Cerebellar cortex (tissue), 1 donor: ENCODE results near the gene PCP4L1.

Source experiments
- DNase-seq: peaks from one replicate; pipeline ENCODE4 v3.0.0-alpha.2; 2015; ENCODE audit warnings: low spot score

Gene PCP4L1

GRCh38 chr1:161266836-161267235 lies 8.3 kb downstream of the PCP4L1 start:
- DNase-seq: no peak

GRCh38 chr1:161267321-161267720 lies 8.8 kb downstream of the PCP4L1 start:
- no peak for DNase-seq

DNA sequence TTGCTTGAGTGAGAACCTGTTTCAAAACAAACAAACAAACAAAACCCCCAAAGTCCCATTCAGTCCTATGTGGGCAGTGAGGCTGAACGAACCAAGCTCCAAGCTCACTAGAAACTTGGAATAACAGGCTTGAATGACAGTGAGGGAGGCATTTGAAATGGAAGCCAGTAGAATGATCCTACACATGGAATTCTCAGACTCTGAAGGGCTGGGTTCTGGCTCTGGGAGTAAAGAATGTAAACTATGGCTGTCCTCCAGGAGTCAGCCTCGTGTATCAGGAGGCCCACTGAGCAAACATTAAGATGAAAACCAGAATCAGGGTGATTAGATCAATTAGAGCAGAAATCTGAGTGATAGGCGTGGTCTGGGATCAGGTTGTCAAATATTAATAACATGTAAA lies 14.9 kb downstream of the PCP4L1 start:
- no peak for DNase-seq

GRCh38 chr1:161274874-161275273 lies 16.3 kb downstream of the PCP4L1 start:
- peak; percentile 11 for DNase-seq

DNA sequence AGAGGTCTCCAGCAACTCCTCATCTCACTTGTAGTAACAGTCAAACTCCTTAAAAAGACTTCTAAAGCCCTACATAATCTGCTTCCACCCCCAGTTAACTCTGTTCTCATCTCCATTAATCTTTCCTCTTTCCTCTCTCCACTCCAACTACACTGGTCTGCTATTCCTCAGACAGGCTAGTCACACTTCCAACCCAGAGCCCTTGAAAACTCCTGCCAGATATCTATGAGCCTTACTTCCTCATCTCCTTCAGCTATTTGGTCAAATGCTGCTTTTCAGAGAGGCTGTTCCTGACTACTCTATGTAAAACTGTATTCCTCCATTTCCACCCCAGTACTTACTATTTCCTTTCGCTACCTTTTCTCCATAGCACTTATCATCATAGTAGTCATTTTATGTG lies 24.4 kb downstream of the PCP4L1 start:
- DNase-seq: no peak

DNA sequence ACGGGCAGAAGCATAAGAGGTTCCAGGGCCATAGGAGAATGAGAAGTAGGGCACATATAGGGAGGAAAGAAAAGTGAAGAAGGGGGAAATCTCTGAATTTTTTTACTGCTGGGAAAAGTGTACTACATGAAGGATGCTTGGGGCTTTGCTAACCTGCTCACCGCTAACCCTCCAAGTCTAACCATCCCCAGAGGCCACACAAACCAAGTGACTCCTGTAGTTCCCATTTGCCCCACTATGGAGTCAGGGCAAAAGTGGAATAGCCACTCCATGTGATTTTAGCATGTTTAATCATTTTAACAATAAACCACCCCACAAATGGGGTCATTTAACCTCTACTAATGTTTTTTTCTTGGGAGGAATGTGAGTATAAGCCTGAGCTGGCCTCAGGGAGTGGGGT lies 26.6 kb downstream of the PCP4L1 start:
- DNase-seq: no peak

- no peak for DNase-seq
Measured at GRCh38 chr1:161285521-161285920, 27.0 kb downstream of the PCP4L1 start.

DNA sequence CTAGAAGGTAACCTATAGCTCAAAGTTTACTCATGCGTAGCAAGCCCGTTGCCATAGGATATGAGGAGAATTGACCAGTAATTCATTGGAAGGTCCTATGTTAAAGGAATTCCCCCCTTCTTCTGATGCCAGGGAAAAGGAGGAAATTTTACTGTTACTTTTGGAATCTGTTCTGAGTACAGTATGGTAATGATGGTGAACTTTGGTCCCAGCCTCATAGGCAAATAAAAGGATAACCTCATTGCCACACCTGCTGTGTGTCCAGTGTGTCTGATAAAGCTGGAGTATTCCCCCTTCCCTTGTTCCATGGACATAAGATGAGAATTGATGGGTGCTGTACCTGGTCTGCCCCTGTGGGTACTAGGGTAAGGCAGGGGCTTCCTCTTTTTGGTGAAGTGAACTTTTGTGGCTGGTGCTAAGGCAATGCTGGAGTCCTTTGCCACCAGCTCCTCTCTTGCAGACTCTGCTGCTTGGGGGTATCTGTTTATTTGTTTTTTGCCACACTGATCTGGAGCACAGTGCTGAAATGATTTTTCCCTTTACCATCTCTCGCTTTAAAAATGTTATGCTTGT lies 29.0 kb downstream of the PCP4L1 start:
- no peak for DNase-seq

DNA sequence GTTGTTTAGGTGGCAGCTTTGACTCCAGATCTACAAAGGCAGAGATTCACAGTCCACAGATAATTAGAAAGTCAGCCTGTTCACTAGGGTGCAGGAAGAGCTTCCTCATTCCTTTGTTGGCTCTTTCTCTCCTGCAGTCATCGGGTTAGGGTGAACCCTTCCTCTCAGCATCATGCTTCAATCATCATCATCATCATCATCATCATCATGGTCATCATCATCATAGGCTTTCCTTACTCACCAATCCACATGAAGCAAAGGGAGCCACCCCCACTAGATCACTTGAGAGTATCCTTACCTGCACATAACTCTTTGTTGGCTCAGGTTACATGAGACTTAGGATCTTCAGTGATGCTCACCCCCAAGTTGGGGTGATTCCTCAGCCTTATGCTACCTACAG lies 32.2 kb downstream of the PCP4L1 start:
- no peak for DNase-seq

DNA sequence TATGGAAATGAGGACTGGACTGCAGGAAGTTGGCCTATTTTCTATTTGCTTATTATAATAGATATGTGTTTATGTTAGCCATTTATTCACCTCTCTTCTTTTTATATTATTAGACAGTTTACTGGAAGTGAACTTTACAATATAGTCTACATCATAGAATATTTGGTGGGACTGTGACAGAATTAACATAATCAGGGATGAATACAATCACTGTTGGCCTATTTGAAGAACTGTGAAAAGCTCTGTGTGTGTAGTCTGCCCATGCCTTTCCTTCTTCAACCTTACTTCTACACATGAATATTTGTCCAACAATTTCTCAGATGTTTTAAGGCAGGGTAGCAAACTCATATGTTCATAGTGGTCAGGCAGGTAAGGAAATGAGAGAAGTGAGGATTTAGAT lies 38.9 kb downstream of the PCP4L1 start:
- no peak for DNase-seq

DNA sequence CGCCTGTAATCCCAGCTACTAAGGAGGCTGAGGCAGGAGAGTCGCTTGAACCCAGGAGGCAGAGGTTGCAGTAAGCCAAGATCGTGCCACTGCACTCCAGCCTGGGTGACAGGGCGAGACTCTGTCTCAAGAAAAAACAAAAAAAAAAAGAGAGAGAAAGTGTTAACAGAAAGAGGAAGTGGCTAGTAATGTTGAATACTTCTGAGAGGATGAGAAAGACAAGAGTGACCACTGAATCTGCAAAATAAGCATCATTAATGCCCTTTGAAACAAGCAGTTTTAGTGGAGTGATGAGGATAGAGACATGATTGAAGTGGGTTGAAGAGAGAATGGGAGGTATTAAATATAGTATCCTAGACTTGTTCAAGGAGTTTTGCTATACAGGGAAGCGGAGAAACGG lies 39.6 kb downstream of the PCP4L1 start:
- no peak for DNase-seq

DNA sequence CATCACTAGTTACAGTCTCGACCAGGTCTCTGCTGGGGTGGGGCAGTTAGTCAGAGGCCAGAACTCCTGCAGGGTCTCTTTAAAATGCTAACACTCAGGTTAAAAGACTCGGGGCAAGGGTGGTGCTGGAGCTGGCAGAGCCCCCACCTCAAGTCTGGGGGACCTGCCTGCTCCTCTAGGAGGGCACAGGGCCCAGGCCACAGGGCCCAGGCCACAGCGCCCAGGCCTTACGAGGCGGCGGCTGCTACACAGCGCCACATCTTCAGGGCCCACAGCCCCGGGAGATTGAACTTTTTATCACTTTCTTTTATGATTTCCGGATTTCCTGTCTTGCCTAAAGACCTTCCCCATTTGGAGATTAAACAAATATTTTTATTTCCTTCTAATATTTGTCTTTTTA lies 40.8 kb downstream of the PCP4L1 start:
- DNase-seq: no peak

GRCh38 chr1:161300478-161300877 lies 41.9 kb downstream of the PCP4L1 start:
- DNase-seq: no peak

- DNase-seq: no peak
Measured at GRCh38 chr1:161304927-161305866, 46.7 kb downstream of the PCP4L1 start.

DNA sequence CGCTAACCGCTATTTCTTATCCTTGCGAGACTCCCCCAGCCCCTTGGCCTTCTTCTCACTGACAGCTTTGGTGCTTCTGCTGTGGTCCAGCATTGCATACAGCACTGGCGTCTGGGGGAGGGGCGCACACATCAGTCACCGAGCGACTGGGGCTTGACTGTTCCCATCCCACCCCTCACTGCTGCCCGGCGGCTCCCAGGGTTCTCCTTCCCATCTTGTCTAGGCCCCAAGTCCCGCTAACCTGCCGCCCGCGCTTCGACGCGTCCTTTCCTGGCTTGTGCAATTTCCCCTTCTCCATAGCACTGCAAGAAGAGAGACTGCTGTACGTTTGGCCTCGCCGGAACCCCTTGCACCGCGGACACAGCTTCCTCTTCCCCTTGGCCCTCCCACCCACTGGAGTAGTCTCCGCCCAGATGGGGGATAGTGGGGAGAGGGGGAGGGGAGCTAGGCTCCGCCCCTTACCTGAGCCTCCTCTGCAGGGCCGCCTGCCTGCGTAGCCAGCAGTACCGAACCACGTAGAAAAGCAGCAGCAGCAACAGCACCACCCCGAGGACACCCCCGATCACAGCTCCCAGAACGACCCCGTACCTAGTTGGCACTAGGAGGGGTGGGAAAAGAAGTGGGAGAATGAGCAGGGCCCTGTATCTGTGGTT lies 47.4 kb downstream of the PCP4L1 start:
- peak; percentile 88 for DNase-seq

- DNase-seq: peak; percentile 8
Measured at GRCh38 chr1:161307230-161307768, 48.8 kb downstream of the PCP4L1 start.

GRCh38 chr1:161307892-161308638 lies 49.5 kb downstream of the PCP4L1 start:
- DNase-seq: no peak

DNA sequence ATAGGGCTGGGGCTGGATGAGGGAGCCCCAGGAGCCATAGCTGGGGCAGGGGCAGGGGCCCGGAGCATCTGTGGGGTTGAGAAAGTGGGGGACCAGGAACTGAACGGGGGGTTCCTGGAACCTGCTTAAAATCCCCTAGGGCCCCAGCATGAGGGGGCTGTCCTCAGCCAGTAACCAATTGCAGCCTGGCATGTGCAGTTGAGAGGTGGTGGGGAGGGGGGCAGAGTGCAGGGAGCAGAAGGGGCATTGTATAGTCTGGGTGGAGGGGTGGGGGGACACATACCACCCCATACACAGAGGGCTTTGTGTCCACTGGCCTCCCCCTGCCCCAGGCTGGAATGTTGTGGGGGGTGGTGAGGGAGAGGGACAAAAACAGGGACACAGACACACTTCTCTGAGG lies 51.3 kb downstream of the PCP4L1 start, which contains the start of gene MPZ:
TSS of gene MPZ (minus strand) at position 101 of the 400 bp plus-strand sequence. CDS start at position 38, 63 bp downstream.
- DNase-seq: no peak

DNA sequence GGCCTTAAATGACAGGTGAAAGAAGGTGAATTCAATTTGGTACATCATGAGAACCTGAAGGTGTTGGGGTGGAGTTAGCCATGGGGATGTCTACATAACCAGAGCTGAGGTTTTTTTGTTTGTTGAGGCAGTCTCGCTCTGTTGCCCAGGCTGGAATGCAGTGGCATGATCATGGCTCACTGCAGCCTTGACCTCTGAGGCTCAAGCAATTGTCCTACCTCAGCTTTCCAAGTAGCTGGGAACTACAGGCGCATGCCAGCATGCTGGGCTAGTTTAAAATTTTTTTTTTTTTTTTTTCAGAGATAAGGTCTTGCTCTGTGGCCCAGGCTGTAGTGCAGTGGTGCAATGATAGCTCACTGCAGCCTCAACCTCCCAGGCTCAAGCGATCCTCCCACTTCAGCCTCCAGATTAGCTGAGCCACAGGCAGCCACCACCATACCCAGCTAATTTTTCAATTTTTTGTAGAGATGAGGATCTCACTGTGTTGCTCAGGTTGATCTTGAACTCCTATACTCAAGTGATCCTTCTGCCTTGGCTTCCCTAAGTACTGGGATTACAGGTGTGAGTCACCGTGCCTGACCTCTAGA lies 53.1 kb downstream of the PCP4L1 start:
- DNase-seq: no peak

DNA sequence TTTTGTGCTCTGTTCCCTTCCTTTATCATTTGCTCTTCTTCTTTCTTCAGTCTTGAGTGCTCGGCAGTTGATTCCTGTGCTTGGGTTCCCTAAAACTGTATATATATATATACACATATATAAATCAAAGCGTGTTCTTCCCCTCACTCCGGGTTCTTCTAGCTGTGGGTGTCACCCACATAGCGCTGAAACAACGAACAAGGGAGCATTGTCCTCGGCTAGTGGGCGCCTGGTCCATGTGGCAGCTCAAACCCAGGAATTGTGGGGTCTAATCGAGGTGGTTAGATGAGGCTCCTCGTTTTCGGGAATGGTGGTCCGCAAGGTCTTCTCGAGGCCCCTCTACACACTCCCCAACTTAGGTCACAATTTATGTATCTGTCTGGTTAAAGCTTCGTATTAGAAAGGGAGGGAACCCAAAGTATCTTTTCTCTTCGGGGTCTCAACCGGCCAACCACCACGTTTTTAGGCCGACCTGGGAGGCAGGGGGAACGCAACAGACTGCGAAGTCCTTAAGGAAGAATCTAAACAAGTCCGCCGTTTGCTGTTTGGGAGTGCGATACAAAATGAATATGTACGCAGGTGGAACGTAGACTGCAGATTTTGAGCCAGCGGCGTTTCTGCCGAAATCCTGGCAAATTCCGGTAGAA lies 55.1 kb downstream of the PCP4L1 start:
- no peak for DNase-seq
